IMR-90 (cell line): Measurements from ENCODE around the gene ANP32B. TPM values are rescaled to one million over a fixed set of nuclear protein-coding genes. Genes with fewer than 3 reads are reported as not detected.

Experiments used
- ATAC-seq: fragments of 200-7000 bp; cut with Tn5 transposase; 2 replicates; pipeline ENCODE4 v1.9.1; 2020; ENCODE audit warnings: low read depth, mild to moderate bottlenecking, moderate library complexity
- BruUV-seq: library from RNA; stranded (reverse); fragments of 400-500 nt; replicated peaks from 2 replicates; lab custom pipeline; 2021; lab: Mats Ljungman, UMichigan
- CTCF ChIA-PET: fragments of 300-600 bp; formaldehyde crosslinking; extraction: SDS; loops from one replicate; lab custom pipeline; 2021; ENCODE audit warnings: antibody characterized with exemption; lab: Yijun Ruan, JAX
- POLR2A ChIA-PET: fragments of 300-600 bp; sonication (Branson Sonifier 250); formaldehyde crosslinking; loops from one replicate; lab custom pipeline; 2022; ENCODE audit warnings: antibody characterized with exemption; ENCODE audit not compliant: unreplicated experiment; lab: Charles Lee
- DNase-seq: peaks from one replicate; pipeline ENCODE4 v3.0.0; 2013
- H2AFZ ChIP-seq: replicated peaks from 2 replicates; pipeline ENCODE3; 2013; ENCODE audit warnings: low read length, mild to moderate bottlenecking; ENCODE audit not compliant: poor library complexity
- H2AK5ac ChIP-seq: 2 replicates; pipeline ENCODE4 v1.6.1; 2013; ENCODE audit warnings: low read depth, low read length, inconsistent platforms
- H2AK9ac ChIP-seq: replicated peaks from 2 replicates; pipeline ENCODE3; 2013; ENCODE audit warnings: mild to moderate bottlenecking, low read depth, low read length, moderate library complexity; ENCODE audit not compliant: poor library complexity
- H2BK120ac ChIP-seq: 2 replicates; pipeline ENCODE4 v1.6.1; 2013; ENCODE audit warnings: low read depth, low read length, inconsistent platforms
- H2BK15ac ChIP-seq: 3 replicates; pipeline ENCODE4 v1.6.1; 2013; ENCODE audit warnings: low read depth, low read length, inconsistent platforms
- H2BK20ac ChIP-seq: 2 replicates; pipeline ENCODE4 v1.6.1; 2013; ENCODE audit warnings: low read depth, mild to moderate bottlenecking, inconsistent platforms, low read length, moderate library complexity
- H2BK5ac ChIP-seq: 2 replicates; pipeline ENCODE4 v1.6.1; 2013; ENCODE audit warnings: mild to moderate bottlenecking, low read depth, low read length, inconsistent platforms; ENCODE audit not compliant: poor library complexity, severe bottlenecking
- H3K14ac ChIP-seq: replicated peaks from 2 replicates; pipeline ENCODE4 v1.6.1; 2013; ENCODE audit warnings: low read depth, low read length, inconsistent platforms
- H3K18ac ChIP-seq: 2 replicates; pipeline ENCODE4 v1.6.1; 2013; ENCODE audit warnings: low read depth, low read length, control low read depth
- H3K23ac ChIP-seq: 2 replicates; pipeline ENCODE4 v1.6.1; 2013; ENCODE audit warnings: low read depth, low read length, inconsistent platforms
- H3K27ac ChIP-seq: 2 replicates; pipeline ENCODE4 v1.5.1; 2013; ENCODE audit warnings: mild to moderate bottlenecking, control low read depth, low read length; ENCODE audit not compliant: insufficient read depth
- H3K27me3 ChIP-seq: 2 replicates; pipeline ENCODE4 v1.6.1; 2013; ENCODE audit warnings: low read length; ENCODE audit not compliant: control insufficient read depth, insufficient read depth
- H3K36me3 ChIP-seq: 2 replicates; pipeline ENCODE4 v1.6.1; 2013; ENCODE audit warnings: low read length, mixed read lengths; ENCODE audit not compliant: control insufficient read depth, insufficient read depth
- H3K4ac ChIP-seq: 2 replicates; pipeline ENCODE4 v1.6.1; 2013; ENCODE audit warnings: low read depth, low read length, inconsistent platforms
- H3K4me1 ChIP-seq: 2 replicates; pipeline ENCODE4 v1.6.1; 2013; ENCODE audit warnings: low read length, mixed read lengths; ENCODE audit not compliant: control insufficient read depth, insufficient read depth
- H3K4me2 ChIP-seq: 2 replicates; pipeline ENCODE4 v1.6.1; 2013; ENCODE audit warnings: low read depth, mild to moderate bottlenecking, control low read depth, low read length, moderate library complexity
- H3K4me3 ChIP-seq: 2 replicates; pipeline ENCODE4 v1.5.1; 2013; ENCODE audit warnings: low read depth, mild to moderate bottlenecking, control low read depth, low read length, moderate library complexity; ENCODE audit not compliant: insufficient read depth
- H3K56ac ChIP-seq: 2 replicates; pipeline ENCODE4 v1.6.1; 2013; ENCODE audit warnings: low read length, inconsistent platforms; ENCODE audit not compliant: insufficient read depth; ENCODE audit errors: extremely low read depth
- H3K79me1 ChIP-seq, 2 experiments: 2 replicates each; pipeline ENCODE4 v1.6.1; 2013; ENCODE audit warnings: low read length in 2 of 2, inconsistent platforms in 1 of 2, low read depth in 1 of 2
- H3K9ac ChIP-seq: 2 replicates; pipeline ENCODE4 v1.6.1; 2013; ENCODE audit warnings: low read depth, low read length, control low read depth
- H3K9me1 ChIP-seq: 2 replicates; pipeline ENCODE4 v1.6.1; 2013; ENCODE audit warnings: low read length, inconsistent platforms; ENCODE audit not compliant: insufficient read depth
- H3K9me3 ChIP-seq: 2 replicates; pipeline ENCODE4 v1.6.1; 2013; ENCODE audit warnings: low read length; ENCODE audit not compliant: control insufficient read depth, insufficient read depth
- H4K20me1 ChIP-seq: 2 replicates; pipeline ENCODE4 v1.6.1; 2013; ENCODE audit warnings: low read length, inconsistent platforms; ENCODE audit not compliant: insufficient read depth
- H4K5ac ChIP-seq: 2 replicates; pipeline ENCODE4 v1.6.1; 2013; ENCODE audit warnings: mild to moderate bottlenecking, low read depth, low read length, control low read depth
- H4K8ac ChIP-seq, 2 experiments: 2 replicates each; pipeline ENCODE4 v1.6.1; 2013; ENCODE audit warnings: low read depth in 2 of 2, low read length in 2 of 2, control low read depth in 1 of 2, inconsistent platforms in 1 of 2
- H4K91ac ChIP-seq: 2 replicates; pipeline ENCODE4 v1.6.1; 2013; ENCODE audit warnings: low read depth, low read length, inconsistent platforms; ENCODE audit not compliant: insufficient read depth
- BHLHE40 ChIP-seq: fragments of 150-350 bp; IDR thresholded peaks from 2 replicates; pipeline ENCODE4 v1.6.1; 2016; ENCODE audit warnings: mild to moderate bottlenecking, low read depth, low read length
- CEBPB ChIP-seq: IDR thresholded peaks from 2 replicates; pipeline ENCODE4 v1.6.1; 2012; ENCODE audit warnings: low read depth, low read length, improper control_type of control experiment
- CHD1 ChIP-seq: IDR thresholded peaks from 2 replicates; pipeline ENCODE4 v1.6.1; 2012; ENCODE audit warnings: low read depth, low read length, improper control_type of control experiment
- FOS ChIP-seq: fragments of 150-350 bp; IDR thresholded peaks from 2 replicates; pipeline ENCODE4 v1.6.1; 2016; ENCODE audit warnings: low read depth, low read length
- MAFK ChIP-seq: IDR thresholded peaks from 2 replicates; pipeline ENCODE4 v1.6.1; 2012; ENCODE audit warnings: low read depth, low read length, improper control_type of control experiment
- MAZ ChIP-seq: IDR thresholded peaks from 2 replicates; pipeline ENCODE4 v1.6.1; 2012; ENCODE audit warnings: low read depth, mild to moderate bottlenecking, low read length, improper control_type of control experiment, moderate library complexity, borderline replicate concordance
- NFE2L2 ChIP-seq: fragments of 150-350 bp; IDR thresholded peaks from 2 replicates; pipeline ENCODE4 v1.6.1; 2016; ENCODE audit warnings: low read depth, mild to moderate bottlenecking, low read length
- POLR2A ChIP-seq: IDR thresholded peaks from 2 replicates; pipeline ENCODE4 v1.6.1; 2012; ENCODE audit warnings: mild to moderate bottlenecking, low read depth, low read length
- RAD21 ChIP-seq: IDR thresholded peaks from 2 replicates; pipeline ENCODE4 v1.6.1; 2012; ENCODE audit warnings: low read length, improper control_type of control experiment
- RCOR1 ChIP-seq: IDR thresholded peaks from 2 replicates; pipeline ENCODE4 v1.6.1; 2012; ENCODE audit warnings: mild to moderate bottlenecking, low read length, improper control_type of control experiment; ENCODE audit not compliant: insufficient replicate concordance
- RFX5 ChIP-seq: IDR thresholded peaks from 2 replicates; pipeline ENCODE4 v1.8.0; 2012; ENCODE audit warnings: low read depth, mild to moderate bottlenecking, low read length, moderate library complexity
- SMC3 ChIP-seq: fragments of 150-350 bp; IDR thresholded peaks from 2 replicates; pipeline ENCODE4 v1.6.1; 2016; ENCODE audit warnings: low read depth, mild to moderate bottlenecking, antibody characterized with exemption, low read length, moderate library complexity
- WGBS, 2 experiments: methylation state at CpG; one replicate each; pipeline versions ENCODE4 v1.1.5 to v1.1.7; 2013; ENCODE audit warnings: missing lambda C conversion rate in 2 of 2; ENCODE audit not compliant: insufficient read length in 1 of 2; ENCODE audit errors: extremely low coverage in 2 of 2; 5-methylcytosine and 5-hydroxymethylcytosine counted together
- dilution Hi-C: fragments of 300-500 bp; cut with HindIII; formaldehyde crosslinking; loops from one replicate; pipeline ENCODE4 v1.14.3; 2018; ENCODE audit warnings: low sequenced_read_pairs; ENCODE audit not compliant: unreplicated experiment
- in situ Hi-C: fragments of 300-500 bp; cut with MboI; formaldehyde crosslinking; loops from 3 replicates; pipeline ENCODE4 v1.14.3; 2019; ENCODE audit warnings: low sequenced_read_pairs, inconsistent platforms, mixed read lengths
- intact Hi-C: fragments of 100-400 bp; cut with micrococcal nuclease; formaldehyde crosslinking; loops from 2 replicates; pipeline ENCODE4 v1.10.0; 2022
- polyA plus RNA-seq, 3 experiments: library from polyadenylated mRNA; depleted of rRNA; stranded (reverse); fragments of >200 nt; gene quantifications; 2 replicates each; pipeline ENCODE4 v1.2.3, GENCODE V29; 2012; ENCODE audit warnings: low replicate concordance in 1 of 3
- total RNA-seq: library from RNA; depleted of rRNA; stranded (reverse); fragments of >200 nt; gene quantifications from 2 replicates; pipeline ENCODE4 v1.2.3, GENCODE V29; 2012
- TF ChIP-seq, protein P1 (sequence below): conservative IDR thresholded peaks from 2 replicates; pipeline ENCODE4 v1.5.1; 2012; ENCODE audit warnings: mild to moderate bottlenecking, low read depth, low read length, improper control_type of control experiment
- TF ChIP-seq, protein P2 (sequence below): fragments of 150-350 bp; IDR thresholded peaks from 2 replicates; pipeline ENCODE4 v1.6.1; 2017; ENCODE audit warnings: mild to moderate bottlenecking, antibody characterized with exemption, low read length, low read depth
- TF ChIP-seq, protein P3 (sequence below): fragments of 150-350 bp; IDR thresholded peaks from 2 replicates; pipeline ENCODE4 v1.6.1; 2016; ENCODE audit warnings: low read depth, mild to moderate bottlenecking, low read length, moderate library complexity, borderline replicate concordance

The ANP32B gene
- total and polyA plus RNA-seq, 2 of the 4 experiments (the other 2 are of a cell fraction) = 3.9 to 46.8 TPM

DNA sequence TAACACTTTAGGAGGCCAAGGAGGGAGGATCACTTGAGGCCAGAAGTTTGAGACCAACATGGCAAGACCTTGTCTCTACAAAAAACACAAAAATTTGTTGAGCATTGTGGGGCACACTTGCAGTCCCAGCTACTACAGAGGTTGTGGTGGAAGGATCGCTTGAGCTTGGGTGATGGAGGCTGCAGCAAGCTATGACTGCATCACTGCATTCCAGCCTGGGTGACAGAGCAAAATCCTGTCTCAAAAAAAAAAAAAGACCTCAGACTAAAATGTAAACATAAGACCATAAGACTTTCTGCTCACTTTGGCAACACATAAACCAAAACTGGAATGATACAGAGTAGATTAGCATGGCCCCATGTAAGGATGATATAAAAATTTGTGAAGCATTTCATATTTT is 48.8 kb downstream of the ANP32B start:
- Histone ChIP-seq H2BK120ac (peak overlapping the region; percentile 98), H3K9ac (no peak overlapping the region), H2BK20ac (peak overlapping the region; percentile 98), H2BK15ac (peak overlapping the region; percentile 99), H3K4me3 (no peak overlapping the region), H3K56ac (peak overlapping the region; percentile 61; the same call in 1 of the 2 replicates), H2AK9ac (peak overlapping the region; percentile 35), H2AFZ (peak overlapping the region; percentile 69), H3K18ac (peak overlapping the region; percentile 87; the same call in 1 of the 2 replicates), H3K27me3 (no peaks in the 10 kb centered on the region), H4K5ac (peak overlapping the region; percentile 76), H3K27ac (peak overlapping the region; percentile 40), H3K23ac (peak overlapping the region; percentile 89), H4K8ac (peak overlapping the region; percentile 78 to 97), H3K4me2 (0 out of 2 replicates have a peak overlapping the region, but pooled peaks have one; percentile 42), H2BK5ac (peak overlapping the region; percentile 93), H3K79me1 (peaks cover 0 to 21% of the 10 kb centered on the region in 2 experiments; a peak in 2 of 4 replicates), H3K9me3 (no peaks in the 10 kb centered on the region), H3K4ac (peak overlapping the region; percentile 99), H3K14ac (peak overlapping the region; percentile 99), H3K36me3 (no peaks in the 10 kb centered on the region), H3K9me1 (peaks cover 25% of the 10 kb centered on the region), H2AK5ac (peak overlapping the region; percentile 87), H4K91ac (peak overlapping the region; percentile 99), H3K4me1 (peaks cover 9% of the 10 kb centered on the region), H4K20me1 (no peaks in the 10 kb centered on the region)
- peak; percentile 90 for DNase-seq
- POLR2A ChIA-PET = interaction anchor here (0.6 to 0.8 kb wide), 2 partner anchors 24 to 1158 kb away, joined by 4 to 5 read pairs; partner anchors contain the start of gene NANS
- dilution Hi-C loops = no loop called here
- ATAC-seq = peak; percentile 64
- BruUV-seq = no TSS peak
- CTCF ChIA-PET = interaction anchor here (0.6 to 0.7 kb wide), 2 partner anchors 12 to 123 kb away, joined by 3 read pairs; no protein-coding TSS in a partner anchor
- intact Hi-C loops = no loop called here
- in situ Hi-C loops = no loop called here
- WGBS, 2 experiments = no CpG with 5 or more reads among the region's 1 CpG
- no peak for TF ChIP-seq MAZ
- no peak for TF ChIP-seq CHD1
- TF ChIP-seq NFE2L2 = peak; percentile 89
- TF ChIP-seq FOS = peak; percentile 36; the same call in 1 of the 2 replicates
- 0 out of 2 replicates have a peak, but pooled peaks have one; percentile 10 for TF ChIP-seq RAD21
- TF ChIP-seq, protein P1, sequence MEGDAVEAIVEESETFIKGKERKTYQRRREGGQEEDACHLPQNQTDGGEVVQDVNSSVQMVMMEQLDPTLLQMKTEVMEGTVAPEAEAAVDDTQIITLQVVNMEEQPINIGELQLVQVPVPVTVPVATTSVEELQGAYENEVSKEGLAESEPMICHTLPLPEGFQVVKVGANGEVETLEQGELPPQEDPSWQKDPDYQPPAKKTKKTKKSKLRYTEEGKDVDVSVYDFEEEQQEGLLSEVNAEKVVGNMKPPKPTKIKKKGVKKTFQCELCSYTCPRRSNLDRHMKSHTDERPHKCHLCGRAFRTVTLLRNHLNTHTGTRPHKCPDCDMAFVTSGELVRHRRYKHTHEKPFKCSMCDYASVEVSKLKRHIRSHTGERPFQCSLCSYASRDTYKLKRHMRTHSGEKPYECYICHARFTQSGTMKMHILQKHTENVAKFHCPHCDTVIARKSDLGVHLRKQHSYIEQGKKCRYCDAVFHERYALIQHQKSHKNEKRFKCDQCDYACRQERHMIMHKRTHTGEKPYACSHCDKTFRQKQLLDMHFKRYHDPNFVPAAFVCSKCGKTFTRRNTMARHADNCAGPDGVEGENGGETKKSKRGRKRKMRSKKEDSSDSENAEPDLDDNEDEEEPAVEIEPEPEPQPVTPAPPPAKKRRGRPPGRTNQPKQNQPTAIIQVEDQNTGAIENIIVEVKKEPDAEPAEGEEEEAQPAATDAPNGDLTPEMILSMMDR = no peak
- TF ChIP-seq CEBPB = peak; percentile 29; the same call in 1 of the 2 replicates
- TF ChIP-seq POLR2A = no peak
- no peak for TF ChIP-seq BHLHE40
- no peak for TF ChIP-seq SMC3
- no peak for TF ChIP-seq RCOR1
- TF ChIP-seq, protein P2, sequence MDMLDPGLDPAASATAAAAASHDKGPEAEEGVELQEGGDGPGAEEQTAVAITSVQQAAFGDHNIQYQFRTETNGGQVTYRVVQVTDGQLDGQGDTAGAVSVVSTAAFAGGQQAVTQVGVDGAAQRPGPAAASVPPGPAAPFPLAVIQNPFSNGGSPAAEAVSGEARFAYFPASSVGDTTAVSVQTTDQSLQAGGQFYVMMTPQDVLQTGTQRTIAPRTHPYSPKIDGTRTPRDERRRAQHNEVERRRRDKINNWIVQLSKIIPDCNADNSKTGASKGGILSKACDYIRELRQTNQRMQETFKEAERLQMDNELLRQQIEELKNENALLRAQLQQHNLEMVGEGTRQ = no peak
- TF ChIP-seq, protein P3, sequence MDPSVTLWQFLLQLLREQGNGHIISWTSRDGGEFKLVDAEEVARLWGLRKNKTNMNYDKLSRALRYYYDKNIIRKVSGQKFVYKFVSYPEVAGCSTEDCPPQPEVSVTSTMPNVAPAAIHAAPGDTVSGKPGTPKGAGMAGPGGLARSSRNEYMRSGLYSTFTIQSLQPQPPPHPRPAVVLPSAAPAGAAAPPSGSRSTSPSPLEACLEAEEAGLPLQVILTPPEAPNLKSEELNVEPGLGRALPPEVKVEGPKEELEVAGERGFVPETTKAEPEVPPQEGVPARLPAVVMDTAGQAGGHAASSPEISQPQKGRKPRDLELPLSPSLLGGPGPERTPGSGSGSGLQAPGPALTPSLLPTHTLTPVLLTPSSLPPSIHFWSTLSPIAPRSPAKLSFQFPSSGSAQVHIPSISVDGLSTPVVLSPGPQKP = no peak
- TF ChIP-seq RFX5 = no peak
- TF ChIP-seq MAFK = 0 out of 2 replicates have a peak, but pooled peaks have one; percentile 13
